ENCODE measurements around the gene CCL3.
"Not testable (repeated sequence)": the region's sequence is repeated elsewhere in the genome, so short reads cannot be mapped to it uniquely, and the experiment has no call there.

The CCL3 gene

GRCh38 chr17:36089888-36090836 is at the start of gene CCL3:
Gene CCL3 (minus strand): TSS chr17:36090143. CDS start chr17:36090058, 85 bp downstream.
- peak; percentile 79 for DNase-seq

- no peak for DNase-seq
Measured at GRCh38 chr17:36136439-36136838, 46.5 kb upstream of the CCL3 start.

- DNase-seq = no peak
Measured at GRCh38 chr17:36136036-36136435, 46.1 kb upstream of the CCL3 start.

GRCh38 chr17:36135465-36135864 is 45.5 kb upstream of the CCL3 start:
- no peak for DNase-seq

GRCh38 chr17:36133602-36134236 is 43.8 kb upstream of the CCL3 start:
- DNase-seq = no peak

DNA sequence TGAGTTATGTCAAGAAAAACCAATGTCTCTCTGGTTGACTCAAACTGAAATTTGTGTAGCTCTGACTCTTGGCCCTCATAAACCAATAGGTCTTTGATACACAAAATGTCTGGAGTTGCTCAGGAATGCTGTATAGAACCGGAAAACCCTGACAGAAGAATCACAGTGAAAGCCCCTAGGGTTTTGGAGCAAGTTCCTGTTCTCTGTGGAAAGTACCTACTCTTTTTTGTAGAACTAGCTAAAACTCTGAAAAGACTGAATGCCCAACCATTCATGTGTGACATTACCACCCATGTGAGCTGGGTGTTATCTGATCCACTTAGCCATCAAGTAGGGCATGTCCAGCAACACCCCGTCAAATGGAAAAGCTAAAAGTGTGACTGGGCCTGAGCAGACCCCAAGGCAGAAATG is 42.5 kb upstream of the CCL3 start:
- no peak for DNase-seq

GRCh38 chr17:36131931-36132330 is 42.0 kb upstream of the CCL3 start:
- DNase-seq = no peak

DNA sequence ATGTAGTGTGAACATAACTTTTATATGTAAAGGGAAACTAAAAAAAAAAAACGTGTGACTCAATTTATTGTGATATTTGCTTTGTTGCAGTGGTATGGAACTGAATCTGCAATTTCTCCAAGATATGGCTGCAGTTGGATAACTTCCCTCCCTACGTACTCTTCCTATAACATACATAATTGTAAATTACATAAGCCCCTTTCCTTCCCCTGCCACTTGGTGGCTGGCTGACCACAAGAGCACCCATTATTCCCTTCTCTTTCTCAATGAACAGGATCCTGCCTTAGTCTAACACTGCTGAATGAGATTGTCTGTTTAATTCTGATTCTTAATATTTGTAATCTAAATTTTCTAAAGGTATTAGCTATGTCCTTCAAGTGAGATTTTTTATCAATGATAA is 41.5 kb upstream of the CCL3 start:
- no peak for DNase-seq

DNA sequence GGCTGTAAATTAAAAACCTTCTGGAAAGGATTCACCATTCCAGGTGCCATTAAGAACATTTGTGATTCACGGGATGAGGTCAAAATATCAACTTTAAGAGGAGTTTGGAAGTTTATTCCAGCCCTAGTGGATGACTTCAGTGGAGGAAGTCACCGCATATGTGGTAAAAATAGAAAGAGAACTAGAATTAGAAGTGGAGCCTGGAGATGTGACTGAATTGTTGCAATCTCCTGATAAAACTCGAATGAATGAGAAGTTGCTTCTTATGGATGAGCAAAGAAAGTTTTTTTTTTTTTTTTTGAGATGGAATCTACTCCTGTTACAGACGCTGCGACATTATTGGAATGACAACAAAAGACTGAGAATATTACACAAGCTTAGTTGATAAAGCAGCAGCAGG is 40.4 kb upstream of the CCL3 start:
- no peak for DNase-seq

DNA sequence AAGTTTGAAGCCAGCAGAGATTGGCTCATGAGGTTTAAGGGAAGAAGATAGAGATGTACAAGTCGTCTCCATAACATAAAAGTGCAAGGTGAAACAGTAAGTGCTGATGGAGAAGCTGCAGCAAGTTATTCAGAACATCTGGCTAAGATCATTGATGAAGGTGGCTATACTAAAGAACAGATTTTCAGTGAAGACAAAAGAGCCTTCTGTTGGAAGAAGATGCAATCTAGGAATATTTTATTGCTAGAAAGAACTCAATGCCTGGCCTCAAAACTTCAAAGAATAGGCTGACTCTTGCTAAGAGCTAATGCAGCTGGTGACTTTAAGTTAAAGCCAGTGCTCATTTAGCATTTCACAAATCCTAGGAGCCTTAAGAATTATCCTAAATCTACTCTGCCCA is 39.7 kb upstream of the CCL3 start:
- no peak for DNase-seq

DNA sequence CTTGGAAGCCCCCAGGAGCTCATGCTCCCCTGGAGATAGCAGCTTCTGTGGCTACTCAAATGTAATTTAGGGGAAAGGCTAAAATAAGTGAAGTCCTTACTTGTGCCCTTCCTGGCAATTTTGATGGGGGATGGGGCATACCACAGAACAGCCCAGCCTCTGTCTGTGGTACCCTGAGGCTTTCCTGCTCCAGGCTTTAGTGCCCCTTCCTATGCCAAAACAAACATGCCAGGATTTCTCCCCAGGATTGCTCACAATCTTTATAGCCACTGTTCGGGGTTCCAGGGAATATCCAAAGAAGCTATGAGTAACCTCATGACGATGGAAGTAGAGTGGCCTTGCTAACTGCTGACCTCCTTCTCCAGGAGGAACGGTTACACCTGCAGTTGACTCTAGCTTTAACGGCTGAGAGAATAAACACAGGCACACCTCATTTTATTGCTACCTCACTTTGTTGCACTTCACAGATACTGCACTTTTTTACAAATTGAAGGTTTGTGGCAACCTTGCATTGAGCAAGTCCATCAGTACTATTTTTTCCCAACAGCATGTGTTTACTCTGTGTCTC is 38.6 kb upstream of the CCL3 start:
- no peak for DNase-seq

GRCh38 chr17:36127911-36128310 is 38.0 kb upstream of the CCL3 start:
- no peak for DNase-seq

GRCh38 chr17:36127199-36127893 is 37.4 kb upstream of the CCL3 start:
- DNase-seq = peak; percentile 48

GRCh38 chr17:36124879-36125824 is 35.2 kb upstream of the CCL3 start:
- no peak for DNase-seq

- no peak for DNase-seq
Measured at GRCh38 chr17:36123431-36123830, 33.5 kb upstream of the CCL3 start.

GRCh38 chr17:36121099-36121498 is 31.2 kb upstream of the CCL3 start:
- DNase-seq = not testable (repeated sequence)

GRCh38 chr17:36120221-36120620 is 30.3 kb upstream of the CCL3 start:
- DNase-seq = no peak

GRCh38 chr17:36118477-36119353 is 28.8 kb upstream of the CCL3 start:
- DNase-seq = no peak

DNA sequence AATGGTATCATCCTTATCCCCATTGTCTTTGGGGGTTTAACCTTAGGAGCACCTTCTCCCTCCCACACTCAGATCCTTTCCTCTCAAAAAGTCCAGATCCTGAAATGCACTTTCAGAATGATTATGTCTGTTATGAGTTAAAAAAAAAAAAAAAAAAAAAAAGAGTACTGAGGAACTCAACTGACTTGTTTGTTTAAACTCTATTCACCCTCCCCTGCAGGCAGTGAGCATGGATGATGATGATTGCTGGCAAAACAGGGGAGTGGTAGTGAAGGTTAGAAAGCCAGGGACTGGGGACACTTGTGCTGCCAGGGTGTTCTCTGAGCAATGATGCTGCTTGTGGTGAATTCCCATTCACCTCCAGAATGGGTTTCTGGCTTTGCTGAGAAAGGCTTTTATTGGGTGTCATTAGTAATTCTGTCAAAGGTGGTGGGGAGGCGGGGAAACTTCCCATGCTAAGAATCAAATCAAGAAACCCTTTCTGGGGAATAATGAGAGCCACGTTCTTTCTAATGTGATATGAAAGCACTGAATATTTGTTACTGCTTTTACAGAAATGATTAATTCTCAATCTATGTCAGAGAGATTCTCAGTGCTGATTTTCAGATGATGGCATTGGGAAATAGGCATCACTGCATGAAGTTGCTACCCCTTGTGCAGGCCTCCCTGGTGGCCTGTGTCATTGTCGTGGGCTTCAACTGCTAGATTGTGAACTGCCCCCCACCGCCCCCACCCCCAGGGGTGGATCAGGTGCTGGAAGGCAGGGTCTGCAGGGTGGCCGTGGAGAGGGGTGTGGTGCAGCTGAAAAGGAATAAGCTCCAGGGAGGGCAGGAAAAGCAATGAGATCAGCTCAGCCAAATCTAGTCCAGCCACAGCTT is 27.8 kb upstream of the CCL3 start:
- no peak for DNase-seq

DNA sequence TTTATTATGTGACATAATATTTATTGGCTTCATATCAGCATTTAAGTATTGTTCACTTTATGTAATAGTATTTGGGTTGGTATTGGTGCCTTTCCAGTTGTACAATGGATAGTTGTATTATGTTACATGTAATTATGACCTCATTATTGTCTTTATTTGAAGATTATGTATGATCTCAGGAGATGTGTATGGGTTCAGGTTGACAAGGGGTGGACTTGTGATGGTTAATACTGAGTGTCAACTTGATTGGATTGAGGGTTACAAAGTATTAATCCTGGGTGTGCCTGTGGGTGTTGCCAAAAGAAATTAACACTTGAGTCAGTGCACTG is 25.7 kb upstream of the CCL3 start:
- not testable (repeated sequence) for DNase-seq

Data from CD4-positive, alpha-beta T cell treated with Interferon gamma for 1 hour (primary cell).